WTC11 (cell line): ENCODE results near the gene PROC. TPM values are rescaled to one million over a fixed set of nuclear protein-coding genes. Genes with fewer than 3 reads are reported as not detected.

ENCODE experiments used
- ATAC-seq: fragments of 200-7000 bp; cut with Tn5 transposase; 2 replicates; pipeline ENCODE4 v1.10.0; 2021; ENCODE audit warnings: mild to moderate bottlenecking, moderate library complexity
- CTCF ChIA-PET: fragments of 300-600 bp; sonication (Branson Sonifier 250); formaldehyde crosslinking; loops from one replicate; lab custom pipeline; 2021; ENCODE audit warnings: antibody characterized with exemption; lab: Charles Lee
- POLR2A ChIA-PET: fragments of 350-600 bp; sonication (Branson Sonifier 250); formaldehyde crosslinking; loops from one replicate; lab custom pipeline; 2021; ENCODE audit warnings: antibody characterized with exemption; lab: Charles Lee
- DNase-seq: peaks from one replicate; pipeline ENCODE4 v3.0.0; 2021; ENCODE audit warnings: low spot score
- H3K27ac Mint-ChIP-seq: 2 replicates; pipeline ENCODE4 v1.8.0; 2021; ENCODE audit warnings: mixed read lengths
- H3K27me3 Mint-ChIP-seq: 2 replicates; pipeline ENCODE4 v1.8.0; 2021; ENCODE audit warnings: low read depth, mild to moderate bottlenecking, moderate library complexity, mixed read lengths
- H3K36me3 Mint-ChIP-seq: 2 replicates; pipeline ENCODE4 v1.8.0; 2021; ENCODE audit warnings: mixed read lengths
- H3K4me1 Mint-ChIP-seq: 2 replicates; pipeline ENCODE4 v1.8.0; 2022; ENCODE audit warnings: mixed read lengths
- H3K4me3 Mint-ChIP-seq: 2 replicates; pipeline ENCODE4 v1.8.0; 2021; ENCODE audit warnings: mild to moderate bottlenecking, moderate library complexity, mixed read lengths
- H3K9me3 Mint-ChIP-seq: 2 replicates; pipeline ENCODE4 v1.8.0; 2021; ENCODE audit warnings: mixed read lengths
- AFF4 ChIP-seq: sonication (generic); formaldehyde crosslinking; IDR thresholded peaks from 2 replicates; pipeline ENCODE4 v1.8.1; 2023; ENCODE audit warnings: mild to moderate bottlenecking, missing genetic modification reagents, borderline replicate concordance
- CREM ChIP-seq: sonication (generic); formaldehyde crosslinking; IDR thresholded peaks from 2 replicates; pipeline ENCODE4 v1.8.1; 2022; ENCODE audit warnings: mild to moderate bottlenecking, missing genetic modification reagents, moderate library complexity
- EMX1 ChIP-seq: fragments of 250-450 bp; sonication (Bioruptor Pico); IDR thresholded peaks from 2 replicates; pipeline ENCODE4 v1.8.0; 2021; ENCODE audit warnings: mild to moderate bottlenecking
- ETV6 ChIP-seq: sonication (generic); formaldehyde crosslinking; IDR thresholded peaks from 2 replicates; pipeline ENCODE4 v1.8.1; 2022; ENCODE audit warnings: mild to moderate bottlenecking, missing genetic modification reagents
- GABPB1 ChIP-seq: sonication (generic); formaldehyde crosslinking; IDR thresholded peaks from 2 replicates; pipeline ENCODE4 v1.8.1; 2023; ENCODE audit warnings: mild to moderate bottlenecking, missing genetic modification reagents
- GTF2I ChIP-seq: fragments of 250-450 bp; sonication (Bioruptor Pico); conservative IDR thresholded peaks from 2 replicates; pipeline ENCODE4 v1.4.0; 2021; ENCODE audit warnings: mild to moderate bottlenecking
- KAT7 ChIP-seq: sonication (generic); formaldehyde crosslinking; IDR thresholded peaks from 2 replicates; pipeline ENCODE4 v1.8.1; 2023; ENCODE audit warnings: missing genetic modification reagents, mild to moderate bottlenecking, borderline replicate concordance
- MXD4 ChIP-seq: fragments of 250-450 bp; sonication (Bioruptor Pico); IDR thresholded peaks from 2 replicates; pipeline ENCODE4 v1.8.0; 2021; ENCODE audit warnings: mild to moderate bottlenecking, moderate library complexity, borderline replicate concordance
- NR1H2 ChIP-seq: sonication (generic); formaldehyde crosslinking; IDR thresholded peaks from 2 replicates; pipeline ENCODE4 v1.9.0; 2021; ENCODE audit warnings: mild to moderate bottlenecking, moderate library complexity, missing genetic modification reagents
- OVOL2 ChIP-seq: fragments of 250-450 bp; sonication (Bioruptor Pico); IDR thresholded peaks from 2 replicates; pipeline ENCODE4 v1.9.0; 2021; ENCODE audit warnings: mild to moderate bottlenecking, borderline replicate concordance
- PRDM15 ChIP-seq: sonication (generic); formaldehyde crosslinking; IDR thresholded peaks from 2 replicates; pipeline ENCODE4 v1.8.0; 2022; ENCODE audit warnings: missing genetic modification reagents
- RELA ChIP-seq: sonication (generic); formaldehyde crosslinking; IDR thresholded peaks from 2 replicates; pipeline ENCODE4 v1.8.1; 2022; ENCODE audit warnings: missing genetic modification reagents, mild to moderate bottlenecking, borderline replicate concordance
- SMAD4 ChIP-seq: sonication (generic); formaldehyde crosslinking; IDR thresholded peaks from 2 replicates; pipeline ENCODE4 v1.8.0; 2022; ENCODE audit warnings: mild to moderate bottlenecking, missing genetic modification reagents
- TCF7 ChIP-seq: sonication (generic); formaldehyde crosslinking; IDR thresholded peaks from 2 replicates; pipeline ENCODE4 v1.8.0; 2022; ENCODE audit warnings: mild to moderate bottlenecking, low read depth, missing genetic modification reagents, moderate library complexity
- TEAD1 ChIP-seq: sonication (generic); formaldehyde crosslinking; IDR thresholded peaks from 2 replicates; pipeline ENCODE4 v1.8.0; 2022; ENCODE audit warnings: mild to moderate bottlenecking, missing genetic modification reagents
- TP53 ChIP-seq: sonication (generic); formaldehyde crosslinking; IDR thresholded peaks from 2 replicates; pipeline ENCODE4 v1.8.1; 2023; ENCODE audit warnings: mild to moderate bottlenecking, missing genetic modification reagents
- ZBTB21 ChIP-seq: sonication (generic); formaldehyde crosslinking; IDR thresholded peaks from 2 replicates; pipeline ENCODE4 v1.8.1; 2023; ENCODE audit warnings: mild to moderate bottlenecking, missing genetic modification reagents, borderline replicate concordance
- ZNF396 ChIP-seq: fragments of 250-450 bp; sonication (Bioruptor Pico); IDR thresholded peaks from 2 replicates; pipeline ENCODE4 v1.8.0; 2021; ENCODE audit warnings: mild to moderate bottlenecking, moderate library complexity, borderline replicate concordance
- ZSCAN18 ChIP-seq: fragments of 250-450 bp; sonication (Bioruptor Pico); IDR thresholded peaks from 2 replicates; pipeline ENCODE4 v2.1.2; 2022; ENCODE audit warnings: mild to moderate bottlenecking, moderate library complexity
- total RNA-seq: library from RNA; stranded (reverse); gene quantifications from 3 replicates; pipeline ENCODE4 v1.2.3, GENCODE V29; 2021

PROC gene
- total RNA-seq, 1 experiment from 2014 or later = 0.59 TPM

GRCh38 chr2:127400533-127400896 lies 17.7 kb upstream of the PROC start (continued):
- TF ChIP-seq KAT7 (CRISPR knock-in tag) = no peak
- no peak for TF ChIP-seq CREM (CRISPR knock-in tag)
- no peak for TF ChIP-seq ZBTB21 (CRISPR knock-in tag)

GRCh38 chr2:127400897-127401756 lies 17.1 kb upstream of the PROC start:
- no peak for DNase-seq
- Mint-ChIP-seq H3K36me3 (no peaks in the 10 kb centered on the region), H3K4me1 (peaks cover 18% of the 10 kb centered on the region)
- ATAC-seq = peak; percentile 33
- no peak for TF ChIP-seq OVOL2 (CRISPR knock-in tag)
- no peak for TF ChIP-seq PRDM15 (CRISPR knock-in tag)
- TF ChIP-seq NR1H2 (CRISPR knock-in tag) = no peak
- TF ChIP-seq TP53 (CRISPR knock-in tag) = no peak
- no peak for TF ChIP-seq TEAD1 (CRISPR knock-in tag)
- TF ChIP-seq ZSCAN18 = no peak
- TF ChIP-seq RELA (CRISPR knock-in tag) = no peak
- TF ChIP-seq EMX1 (CRISPR knock-in tag) = no peak
- no peak for TF ChIP-seq MXD4 (CRISPR knock-in tag)
- no peak for TF ChIP-seq GABPB1
- no peak for TF ChIP-seq ETV6
- no peak for TF ChIP-seq TCF7 (CRISPR knock-in tag)
- no peak for TF ChIP-seq AFF4 (CRISPR knock-in tag)
- no peak for TF ChIP-seq GTF2I (CRISPR knock-in tag)
- no peak for TF ChIP-seq ZNF396 (CRISPR knock-in tag)
- TF ChIP-seq SMAD4 (CRISPR knock-in tag) = no peak
- TF ChIP-seq, all 79 proteins: peak for 0
- Mint-ChIP-seq H3K4me3 (no peak overlapping the region), H3K27ac (no peak overlapping the region), H3K9me3 (no peaks in the 10 kb centered on the region), H3K27me3 (no peaks in the 10 kb centered on the region; the same call in 1 of the 2 replicates)
- POLR2A ChIA-PET = no interaction called here
- CTCF ChIA-PET = interaction anchor here (2.6 kb wide), 1 partner anchor 15 kb away, joined by 15 read pairs; no protein-coding TSS in a partner anchor
